ENCODE results near the gene DLX5.

The DLX5 gene

GRCh38 chr7:97005183-97006054 lies 19.2 kb downstream of the DLX5 start, which contains the start of gene DLX6:
TSS of gene DLX6 (plus strand) at chr7:97005553. CDS start at chr7:97005978, 425 bp downstream.
- no peak for TF ChIP-seq CTCF (conservative IDR thresholded peaks at IDR 0.05; ENCODE audit: low read depth)
- ChIA-PET POLR2A (ENCODE audit: low non-redundant PET) (interaction anchor here (0.6 to 1.4 kb wide), 2 partner anchors 10 kb away, joined by 3 to 4 read pairs; no protein-coding TSS in a partner anchor), CTCF (interaction anchor here (0.6 to 2.2 kb wide), 6 partner anchors 17 to 577 kb away, joined by 3 to 8 read pairs (median 4); no protein-coding TSS in a partner anchor)
- DNase-seq (ENCODE audit: low spot score) = peak; percentile 85
- H3K27ac ChIP-seq = no peak within 1 kb of the TSS

DNA sequence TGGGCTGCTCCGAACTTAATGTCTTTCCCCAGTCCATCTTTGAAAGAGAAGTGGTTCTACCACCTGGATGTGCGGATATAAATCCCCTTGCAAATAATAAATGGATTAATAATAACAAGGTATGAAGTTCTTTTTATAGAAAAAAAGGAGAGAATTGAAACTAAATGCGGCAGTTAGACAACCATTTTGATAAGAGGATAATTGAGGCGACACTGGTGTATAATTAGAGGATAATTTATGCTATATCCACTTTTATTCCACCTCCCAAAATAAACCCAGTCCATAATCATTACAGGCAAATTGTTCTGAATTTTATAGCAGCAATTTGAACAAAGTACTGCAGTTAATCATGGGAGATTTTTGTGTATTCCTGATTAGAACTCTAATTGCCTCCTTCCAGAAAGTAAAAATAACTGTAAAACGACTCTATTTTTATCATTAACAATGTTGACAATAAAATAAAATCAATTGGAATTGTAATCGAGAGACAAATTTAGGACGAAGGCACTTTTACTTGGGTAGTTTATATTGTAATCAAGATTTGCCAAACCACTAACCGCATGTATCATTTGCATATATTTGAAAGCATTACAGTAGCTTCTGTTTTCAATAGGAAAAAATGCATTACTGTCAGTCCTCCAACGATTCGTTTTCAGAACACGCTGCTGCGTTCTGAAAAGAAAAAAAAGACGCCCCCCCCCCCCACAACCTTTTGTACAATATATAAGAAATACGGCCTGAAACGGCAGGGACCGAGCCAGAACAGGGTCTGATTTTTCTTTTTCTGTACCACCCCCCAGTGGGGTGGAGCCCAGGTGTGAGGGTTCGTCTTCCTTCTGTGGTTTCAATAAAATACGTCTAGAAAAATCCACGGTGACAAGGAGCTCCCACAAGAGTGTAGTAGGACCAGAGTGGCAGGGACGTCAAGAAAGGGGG lies 20.1 kb downstream of the DLX5 start:
- POLR2A ChIA-PET (ENCODE audit: low non-redundant PET) = interaction anchor here (0.6 kb wide), 1 partner anchor 10 kb away, joined by 3 read pairs; no protein-coding TSS in a partner anchor
- H3K27ac ChIP-seq = no peak overlapping the region
- CTCF ChIA-PET = interaction anchor here (0.6 to 0.7 kb wide), 2 partner anchors 16 to 576 kb away, joined by 3 read pairs; no protein-coding TSS in a partner anchor
- no peak for DNase-seq (ENCODE audit: low spot score)
- no peak for TF ChIP-seq CTCF (conservative IDR thresholded peaks at IDR 0.05; ENCODE audit: low read depth)

DNA sequence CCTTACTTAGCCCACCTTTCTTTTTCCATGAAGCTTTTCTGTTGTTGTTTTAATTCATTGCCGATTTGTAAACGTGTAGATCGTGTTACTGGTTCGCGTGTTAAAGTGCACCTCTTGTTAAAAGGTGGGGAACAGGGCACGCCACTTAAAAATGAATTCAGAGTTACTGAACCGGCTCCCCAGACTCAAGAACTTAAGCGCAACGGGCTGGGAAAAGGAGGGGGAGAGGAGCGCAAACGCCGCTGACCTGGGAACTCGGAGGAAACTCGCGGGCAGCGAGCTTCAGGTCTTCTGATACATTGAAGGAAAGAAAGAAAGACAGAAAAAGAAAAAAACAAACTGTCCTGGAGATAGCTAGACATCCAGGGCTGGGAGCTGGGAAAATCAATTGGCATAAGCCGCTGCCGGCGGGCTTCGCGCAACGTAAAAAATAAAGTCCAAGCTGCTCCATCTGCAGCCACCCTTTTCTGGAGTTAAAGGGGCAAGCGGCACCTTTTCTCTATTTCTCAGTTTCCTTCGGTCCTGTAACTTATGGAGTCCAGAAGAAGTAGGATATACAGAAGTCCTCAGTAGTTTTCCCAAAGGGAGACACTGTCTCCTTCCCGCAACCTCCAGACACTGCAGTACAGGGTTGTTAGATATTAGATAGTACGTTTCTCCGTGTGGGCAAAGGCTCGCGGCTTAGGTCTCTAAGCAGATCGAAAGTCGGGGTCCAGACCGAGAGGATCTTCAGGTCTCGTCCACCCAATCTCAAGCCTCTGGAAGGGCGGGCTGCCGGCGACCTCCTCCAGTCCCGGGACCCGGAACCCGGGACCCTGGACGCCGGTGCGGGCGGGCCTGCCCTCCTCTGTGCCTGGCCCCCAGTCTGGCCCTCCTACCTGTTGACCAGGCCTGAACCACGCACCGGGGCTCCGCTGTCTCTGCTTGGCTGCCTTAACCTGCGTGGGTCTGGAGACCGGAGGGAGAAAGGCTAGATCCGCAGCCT lies 21.1 kb downstream of the DLX5 start:
- ChIA-PET POLR2A (ENCODE audit: low non-redundant PET) (no interaction called here), CTCF (interaction anchor here (0.6 to 0.7 kb wide), 2 partner anchors 21 to 517 kb away, joined by 3 to 5 read pairs; no protein-coding TSS in a partner anchor)
- TF ChIP-seq CTCF (conservative IDR thresholded peaks at IDR 0.05; ENCODE audit: low read depth) = no peak
- no peak for DNase-seq (ENCODE audit: low spot score)
- H3K27ac ChIP-seq = no peak overlapping the region

DNA sequence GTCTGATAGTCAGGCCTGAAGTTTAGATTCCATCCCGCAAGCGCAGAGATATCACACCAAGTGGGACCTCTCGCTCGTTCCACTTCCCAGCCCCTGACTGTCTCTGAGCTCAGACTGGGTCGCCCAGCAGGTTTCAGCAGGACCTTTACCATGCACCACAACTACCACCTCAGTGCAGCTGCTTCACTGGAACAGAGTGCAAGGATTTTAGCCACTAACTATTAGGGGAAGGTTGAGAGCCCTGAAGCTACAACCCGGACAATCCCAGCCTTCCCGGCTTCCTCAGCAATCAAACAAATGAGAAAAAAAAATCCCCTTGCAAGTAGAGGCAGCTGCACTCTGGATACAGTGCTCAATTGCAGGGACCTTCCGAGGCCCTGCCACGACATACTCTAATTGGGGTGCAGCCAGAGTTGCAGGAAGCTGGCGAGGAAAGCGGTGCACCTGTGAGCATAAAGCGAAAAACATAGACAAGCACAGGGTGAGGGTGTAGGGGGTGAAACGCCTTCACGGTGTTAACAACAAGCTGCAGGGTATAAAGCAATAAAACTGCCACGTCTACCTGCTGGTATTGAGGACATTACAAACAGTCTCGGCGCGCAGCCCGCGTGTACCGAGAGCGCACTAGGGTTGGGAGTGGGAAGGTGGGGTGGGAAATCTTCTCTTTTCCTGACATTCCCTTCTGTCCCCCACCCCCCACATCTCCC lies 21.9 kb downstream of the DLX5 start:
- ChIA-PET CTCF (interaction anchor here (0.7 kb wide), 1 partner anchor 516 kb away, joined by 3 read pairs; no protein-coding TSS in a partner anchor), POLR2A (ENCODE audit: low non-redundant PET) (no interaction called here)
- no peak overlapping the region for H3K27ac ChIP-seq
- no peak for TF ChIP-seq CTCF (conservative IDR thresholded peaks at IDR 0.05; ENCODE audit: low read depth)
- no peak for DNase-seq (ENCODE audit: low spot score)

- CTCF ChIA-PET = interaction anchor here (1.0 kb wide), 1 partner anchor 11 kb away, joined by 3 read pairs; no protein-coding TSS in a partner anchor
- POLR2A ChIA-PET (ENCODE audit: low non-redundant PET) = no interaction called here
- no peak overlapping the region for H3K27ac ChIP-seq
- TF ChIP-seq CTCF (conservative IDR thresholded peaks at IDR 0.05; ENCODE audit: low read depth) = no peak
- DNase-seq (ENCODE audit: low spot score) = no peak
Measured at GRCh38 chr7:97001656-97002554, 22.7 kb downstream of the DLX5 start.

All from RWPE1 (cell line).